GM19467 (cell line): ENCODE data around the gene TTF1.

Experiments used
- ATAC-seq: cut with Tn5 transposase; IDR thresholded peaks from one replicate; pipeline ENCODE4 v1.9.1; 2021; ENCODE audit warnings: mild to moderate bottlenecking, moderate library complexity; ENCODE audit not compliant: unreplicated experiment

The TTF1 gene, protein sequence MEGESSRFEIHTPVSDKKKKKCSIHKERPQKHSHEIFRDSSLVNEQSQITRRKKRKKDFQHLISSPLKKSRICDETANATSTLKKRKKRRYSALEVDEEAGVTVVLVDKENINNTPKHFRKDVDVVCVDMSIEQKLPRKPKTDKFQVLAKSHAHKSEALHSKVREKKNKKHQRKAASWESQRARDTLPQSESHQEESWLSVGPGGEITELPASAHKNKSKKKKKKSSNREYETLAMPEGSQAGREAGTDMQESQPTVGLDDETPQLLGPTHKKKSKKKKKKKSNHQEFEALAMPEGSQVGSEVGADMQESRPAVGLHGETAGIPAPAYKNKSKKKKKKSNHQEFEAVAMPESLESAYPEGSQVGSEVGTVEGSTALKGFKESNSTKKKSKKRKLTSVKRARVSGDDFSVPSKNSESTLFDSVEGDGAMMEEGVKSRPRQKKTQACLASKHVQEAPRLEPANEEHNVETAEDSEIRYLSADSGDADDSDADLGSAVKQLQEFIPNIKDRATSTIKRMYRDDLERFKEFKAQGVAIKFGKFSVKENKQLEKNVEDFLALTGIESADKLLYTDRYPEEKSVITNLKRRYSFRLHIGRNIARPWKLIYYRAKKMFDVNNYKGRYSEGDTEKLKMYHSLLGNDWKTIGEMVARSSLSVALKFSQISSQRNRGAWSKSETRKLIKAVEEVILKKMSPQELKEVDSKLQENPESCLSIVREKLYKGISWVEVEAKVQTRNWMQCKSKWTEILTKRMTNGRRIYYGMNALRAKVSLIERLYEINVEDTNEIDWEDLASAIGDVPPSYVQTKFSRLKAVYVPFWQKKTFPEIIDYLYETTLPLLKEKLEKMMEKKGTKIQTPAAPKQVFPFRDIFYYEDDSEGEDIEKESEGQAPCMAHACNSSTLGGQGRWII

GRCh38 chr9:132406554-132407122 is at the start of gene TTF1:
Gene TTF1, minus strand, starts transcription at chr9:132406840. Its CDS starts 4,019 bp downstream, at chr9:132402821.
- peak; percentile 75 for ATAC-seq

DNA sequence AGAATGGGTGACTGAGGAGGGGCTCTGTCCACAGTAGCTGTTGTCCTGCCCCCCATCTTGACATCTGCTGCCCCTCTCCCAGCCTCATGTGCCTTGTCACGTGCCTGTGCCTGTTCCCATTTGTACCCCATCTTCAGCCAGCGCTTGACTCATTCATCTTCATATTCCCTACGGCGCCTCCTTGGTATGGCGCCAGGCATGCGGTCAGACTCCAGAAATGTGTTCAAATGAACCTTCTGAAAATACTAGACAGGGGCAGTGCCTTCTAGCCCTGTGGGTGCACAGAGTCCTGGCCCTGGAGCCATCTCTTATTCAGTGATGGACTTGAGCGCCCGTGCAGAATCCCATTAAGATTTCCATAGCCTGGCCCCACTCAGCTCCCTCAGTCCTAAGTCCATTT is 49.6 kb upstream of the TTF1 start:
- ATAC-seq, result no peak

DNA sequence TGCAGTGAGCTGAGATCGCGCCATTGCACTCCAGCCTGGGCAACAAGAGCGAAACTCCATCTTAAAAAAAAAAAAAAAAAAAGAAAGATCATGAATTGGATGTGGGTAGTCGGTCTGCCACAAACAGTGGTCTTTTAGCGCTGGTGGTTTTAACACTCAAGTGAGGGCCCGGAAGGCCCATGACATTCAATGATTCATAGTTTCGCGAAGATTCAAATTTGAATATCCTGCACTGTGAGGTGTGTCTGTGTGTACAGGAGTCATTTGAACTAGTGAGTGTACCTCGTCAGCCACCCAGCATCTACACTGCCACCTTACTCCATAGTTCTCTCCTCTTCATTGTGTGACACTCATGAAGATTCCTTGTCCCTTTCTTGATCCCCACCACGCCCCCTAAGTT is 44.6 kb upstream of the TTF1 start:
- ATAC-seq, result no peak

DNA sequence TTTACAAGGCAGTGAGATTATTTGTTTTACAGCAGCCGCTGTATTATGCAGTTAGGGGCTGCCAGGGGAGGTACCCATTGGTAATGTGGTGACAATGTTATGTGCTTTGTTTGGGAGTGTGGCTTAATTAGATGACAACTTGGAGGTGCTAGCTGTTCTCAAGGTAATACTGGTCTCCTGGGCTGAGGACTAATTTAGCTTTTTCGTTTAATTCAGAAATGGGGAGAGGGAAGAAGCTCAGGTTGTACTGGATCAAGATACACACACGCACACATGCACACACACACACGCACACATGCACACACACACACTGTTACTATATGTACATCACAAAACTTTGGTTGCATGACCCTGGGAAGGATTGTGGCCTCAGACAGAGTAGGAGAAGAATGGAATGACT is 41.3 kb upstream of the TTF1 start:
- no peak for ATAC-seq

- ATAC-seq, result no peak
Measured at GRCh38 chr9:132447346-132447745, 40.7 kb upstream of the TTF1 start.

- no peak for ATAC-seq
Measured at GRCh38 chr9:132446887-132447286, 40.2 kb upstream of the TTF1 start.

- no peak for ATAC-seq
Measured at GRCh38 chr9:132443951-132444607, 37.4 kb upstream of the TTF1 start.

DNA sequence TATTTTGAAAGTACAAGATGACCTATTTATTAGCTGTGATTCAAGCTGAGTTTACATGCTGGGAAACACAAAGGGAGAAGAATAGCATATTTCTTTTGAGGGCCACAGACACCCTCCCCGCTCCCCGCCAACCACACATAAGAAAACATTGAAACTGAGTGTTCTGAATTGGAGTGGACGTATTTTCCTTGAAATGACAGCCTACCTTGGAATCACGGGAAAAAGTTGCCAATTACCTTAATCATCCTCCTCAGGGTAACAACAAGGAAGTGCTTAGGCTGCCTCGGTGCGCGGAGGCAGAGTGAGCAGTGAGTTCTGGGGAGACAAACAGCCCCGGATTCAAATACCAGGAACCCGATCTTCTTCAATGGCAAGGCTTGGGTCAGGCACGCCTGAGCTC is 34.8 kb upstream of the TTF1 start:
- no peak for ATAC-seq

DNA sequence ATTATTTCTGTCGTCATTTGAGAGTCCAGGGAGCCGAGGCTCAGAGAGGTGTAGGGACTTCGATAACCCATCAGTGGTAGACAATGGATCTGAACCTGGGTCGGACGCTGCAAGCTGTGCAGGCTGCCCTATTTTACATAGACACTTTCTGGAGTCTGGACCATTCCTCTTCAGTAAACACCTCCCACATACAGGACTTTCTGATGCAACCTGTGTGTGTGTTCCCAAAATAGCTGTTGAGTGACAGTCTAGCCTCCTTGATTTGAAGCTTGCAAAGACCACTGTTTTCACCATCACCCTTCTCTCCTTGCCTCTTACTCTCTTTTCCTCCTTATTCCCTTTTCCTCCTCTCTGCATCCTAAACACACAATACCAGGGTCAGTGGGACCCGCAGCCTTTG is 34.1 kb upstream of the TTF1 start:
- no peak for ATAC-seq

DNA sequence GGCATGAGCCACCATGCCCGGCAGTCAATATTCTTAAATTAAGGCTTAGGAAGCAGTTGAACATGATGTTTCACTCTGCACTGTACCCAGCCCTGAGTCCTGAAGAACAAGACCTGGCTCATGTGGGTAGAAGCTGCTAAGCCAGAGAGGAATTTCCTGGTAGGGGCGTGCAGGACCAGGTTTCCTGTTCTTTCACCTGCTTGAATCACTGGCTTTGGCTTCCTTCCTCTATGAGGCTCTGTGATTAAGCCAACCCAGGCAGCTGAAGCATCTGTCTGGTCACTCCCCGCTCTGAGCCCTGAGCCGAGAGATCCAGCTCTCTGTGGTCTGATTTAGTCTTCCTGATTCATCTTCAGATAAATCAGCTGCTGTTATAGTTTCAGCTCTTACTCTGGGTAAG is 32.5 kb upstream of the TTF1 start:
- no peak for ATAC-seq

GRCh38 chr9:132434881-132435280 is 28.2 kb upstream of the TTF1 start:
- ATAC-seq, result no peak

DNA sequence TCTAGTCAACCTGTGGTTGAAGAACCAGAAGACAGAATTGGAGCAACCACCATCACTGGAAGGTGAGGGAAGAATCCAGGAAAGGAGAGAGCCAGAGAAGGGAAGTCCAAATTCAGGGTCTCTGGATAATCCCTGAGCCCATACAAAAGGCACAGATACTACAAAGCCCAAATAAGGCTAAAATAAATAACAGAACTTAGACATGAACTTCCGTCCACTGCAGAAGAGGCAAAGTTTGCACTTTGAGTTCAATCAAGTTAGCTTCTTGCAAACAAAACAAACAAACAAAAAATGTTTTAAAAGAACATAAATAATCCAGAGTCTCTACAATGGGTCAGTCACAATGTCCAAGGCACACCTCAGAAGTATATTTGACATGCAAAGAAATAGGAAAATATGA is 24.4 kb upstream of the TTF1 start:
- no peak for ATAC-seq

DNA sequence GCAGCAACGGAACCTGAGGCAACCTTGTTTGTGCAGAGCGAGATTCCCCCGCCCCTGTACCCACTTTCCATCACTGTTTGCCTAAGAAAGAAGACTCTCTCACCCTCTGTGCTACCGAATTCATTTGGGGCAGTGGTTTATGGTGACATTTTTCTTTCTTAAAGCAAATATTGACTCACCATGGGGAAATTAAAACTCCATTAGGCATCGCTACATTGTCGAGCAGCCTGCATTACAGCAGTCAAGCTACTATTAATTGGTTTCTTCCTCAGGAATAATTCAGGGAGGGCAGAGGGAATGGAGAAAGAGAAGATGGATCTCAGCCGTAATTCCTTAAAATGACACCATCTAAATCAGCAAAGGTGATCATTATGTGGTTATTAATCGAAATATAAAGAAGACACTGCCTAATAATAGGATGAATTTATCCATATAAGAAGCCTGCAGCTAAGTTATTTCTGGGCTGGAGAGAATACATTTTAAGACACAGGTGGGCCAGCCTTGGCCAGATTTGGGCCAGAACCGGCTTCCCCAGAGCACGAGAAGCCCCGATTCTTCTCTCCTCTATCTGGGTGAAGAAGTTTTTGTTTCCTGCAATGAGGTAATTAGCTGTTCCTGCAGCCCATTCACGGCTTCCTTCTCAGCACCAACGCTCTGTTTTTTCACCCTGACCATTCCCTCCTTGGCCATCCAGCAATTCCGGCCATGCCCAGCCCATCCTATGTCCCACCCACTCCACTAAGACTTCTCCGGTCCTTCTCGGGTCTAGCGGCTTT is 20.2 kb upstream of the TTF1 start:
- ATAC-seq, result no peak

- no peak for ATAC-seq
Measured at GRCh38 chr9:132425675-132426062, 19.0 kb upstream of the TTF1 start.

GRCh38 chr9:132424857-132425674 is 18.4 kb upstream of the TTF1 start:
- ATAC-seq, result no peak

GRCh38 chr9:132423503-132423902 is 16.9 kb upstream of the TTF1 start:
- ATAC-seq, result no peak

GRCh38 chr9:132422574-132422973 is 15.9 kb upstream of the TTF1 start:
- ATAC-seq, result no peak

DNA sequence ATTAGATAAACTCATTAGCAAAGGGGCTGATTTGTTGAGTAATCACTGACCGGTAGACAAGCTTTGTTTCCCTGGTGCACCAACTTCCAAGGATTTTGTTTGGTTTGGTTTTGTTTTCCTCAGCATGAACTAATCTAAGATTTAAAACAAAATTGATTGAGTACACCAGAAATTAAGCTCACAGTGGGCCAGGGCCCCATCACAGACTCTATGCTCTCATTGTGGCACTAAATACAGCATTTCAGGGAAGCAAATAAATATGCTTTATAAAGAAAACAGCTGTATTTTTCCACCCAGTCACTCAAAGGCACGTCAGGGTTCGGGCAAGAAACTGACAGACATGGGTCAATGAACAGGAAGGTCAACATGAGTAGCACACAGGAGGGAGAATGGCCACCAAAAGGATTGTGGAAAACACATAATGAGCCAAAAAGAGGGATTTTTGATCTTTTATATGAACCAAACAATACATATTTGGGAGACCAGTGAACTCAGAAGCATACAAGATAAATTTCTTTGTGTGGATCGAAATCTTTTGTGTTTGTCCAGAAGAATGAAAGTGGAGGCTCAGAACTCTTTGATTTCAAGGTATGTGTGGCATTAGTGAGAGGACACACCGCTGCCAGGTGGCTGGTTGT is 12.2 kb upstream of the TTF1 start:
- no peak for ATAC-seq

GRCh38 chr9:132415181-132415580 is 8.5 kb upstream of the TTF1 start:
- no peak for ATAC-seq
